Stimulated activated naive CD4-positive, alpha-beta T cell treated with Interleukin-2 at 50 U/mL for 16 hours (primary cell): Measurements from ENCODE around the gene DYRK3.

Experiments used
- DNase-seq: peaks from one replicate; lab custom pipeline; 2025; lab: John Stamatoyannopoulos, UW

Gene DYRK3

DNA sequence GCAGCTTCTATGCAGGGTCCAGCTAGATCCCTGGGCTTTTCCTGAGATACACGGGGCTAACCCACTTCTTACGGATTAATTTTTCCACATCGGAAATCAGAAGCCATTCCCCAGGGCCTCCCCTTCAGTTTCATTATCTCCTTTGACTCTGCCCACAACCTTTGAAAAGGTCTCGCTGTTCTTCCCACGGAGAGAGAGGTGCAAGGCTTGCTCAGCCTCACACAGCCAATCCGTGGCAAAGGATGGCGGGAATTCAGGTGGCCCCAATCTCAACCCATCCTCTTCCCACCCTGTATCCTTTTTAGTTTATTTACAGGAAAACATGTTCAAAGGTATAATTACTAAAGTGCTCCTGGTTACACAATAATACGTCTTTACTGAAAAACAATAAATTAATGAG is 48.7 kb downstream of the DYRK3 start:
- no peak for DNase-seq

DNA sequence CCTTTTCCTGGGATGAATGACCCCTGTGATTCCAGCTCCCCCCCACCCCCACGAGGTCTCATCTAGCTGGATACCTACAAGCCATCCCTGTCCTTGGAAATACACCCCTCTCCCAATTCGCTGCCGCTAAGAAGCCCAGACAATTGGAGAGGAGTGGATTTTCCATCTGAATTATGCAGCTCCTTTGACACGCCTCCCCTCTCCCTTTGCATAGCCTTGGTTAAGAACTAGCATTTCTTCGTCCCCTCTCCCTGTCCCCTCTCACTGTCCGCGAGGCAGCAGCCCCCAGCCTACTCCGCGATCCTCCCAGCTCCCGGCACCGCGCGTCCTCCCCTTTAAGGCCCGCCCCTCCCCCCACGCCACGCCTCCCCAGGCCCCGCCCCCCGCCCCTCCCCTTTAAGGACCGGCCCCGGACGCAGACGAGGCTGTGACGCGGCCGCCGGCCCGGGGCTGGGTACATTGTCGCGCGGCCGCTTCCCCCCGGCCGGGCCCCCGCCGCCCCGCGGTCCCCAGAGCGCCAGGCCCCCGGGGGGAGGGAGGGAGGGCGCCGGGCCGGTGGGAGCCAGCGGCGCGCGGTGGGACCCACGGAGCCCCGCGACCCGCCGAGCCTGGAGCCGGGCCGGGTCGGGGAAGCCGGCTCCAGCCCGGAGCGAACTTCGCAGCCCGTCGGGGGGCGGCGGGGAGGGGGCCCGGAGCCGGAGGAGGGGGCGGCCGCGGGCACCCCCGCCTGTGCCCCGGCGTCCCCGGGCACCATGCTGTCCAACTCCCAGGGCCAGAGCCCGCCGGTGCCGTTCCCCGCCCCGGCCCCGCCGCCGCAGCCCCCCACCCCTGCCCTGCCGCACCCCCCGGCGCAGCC is 49.4 kb downstream of the DYRK3 start, which contains the start of gene MAPKAPK2:
MAPKAPK2 (plus strand) TSS at position 428 of the 856 bp plus-strand sequence; CDS start at position 753, 325 bp downstream.
- DNase-seq: peak; percentile 79

DNA sequence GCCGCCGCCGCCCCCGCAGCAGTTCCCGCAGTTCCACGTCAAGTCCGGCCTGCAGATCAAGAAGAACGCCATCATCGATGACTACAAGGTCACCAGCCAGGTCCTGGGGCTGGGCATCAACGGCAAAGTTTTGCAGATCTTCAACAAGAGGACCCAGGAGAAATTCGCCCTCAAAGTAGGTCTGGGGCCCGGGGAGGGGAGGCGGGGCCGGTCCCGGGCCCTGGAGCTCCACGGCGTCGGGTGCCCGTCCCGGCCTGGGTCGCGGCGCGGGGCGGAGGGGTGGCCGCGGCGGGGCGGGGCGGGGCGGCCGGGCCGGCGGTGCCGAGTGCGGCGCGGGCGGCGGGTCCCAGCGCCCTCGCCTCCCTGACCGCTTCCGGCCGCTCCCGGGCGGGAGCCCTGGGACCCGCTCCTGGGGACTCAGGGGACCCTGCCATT is 50.0 kb downstream of the DYRK3 start:
- peak; percentile 37 for DNase-seq

DNA sequence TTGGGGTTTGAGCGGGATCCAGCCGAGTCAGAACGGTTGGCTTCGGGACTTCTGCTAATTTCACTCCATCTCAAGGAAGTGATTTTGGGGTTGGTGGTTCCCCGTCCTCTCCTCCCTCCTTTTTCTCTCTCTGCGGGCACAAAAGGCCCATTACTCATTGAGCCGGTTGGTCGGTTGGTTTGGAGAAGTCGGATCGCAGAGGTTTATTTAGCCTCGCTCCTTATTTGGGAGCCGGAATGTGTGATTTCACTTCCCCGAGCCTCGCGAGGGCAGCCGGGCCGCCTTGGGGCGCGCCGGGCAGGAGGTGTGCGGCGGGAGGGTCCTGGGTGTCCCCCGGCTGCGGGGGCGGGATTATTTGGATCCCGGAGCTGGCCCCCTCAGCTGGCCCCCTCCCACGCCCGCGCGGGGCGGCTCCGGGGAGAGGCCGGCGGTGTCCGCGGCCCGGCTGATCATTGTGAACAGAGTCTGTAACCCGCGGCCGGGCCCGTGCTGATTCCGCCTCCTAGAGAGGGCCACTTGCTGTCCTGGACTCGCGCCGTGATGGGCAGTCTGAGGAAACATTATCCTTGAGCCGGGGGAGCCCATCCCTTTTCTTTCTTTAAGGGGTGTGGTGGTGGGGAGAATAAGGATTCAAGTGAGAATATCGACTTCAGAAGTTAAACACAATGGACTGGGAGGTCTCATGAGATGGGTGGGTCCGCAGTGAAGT is 50.6 kb downstream of the DYRK3 start:
- DNase-seq: peak; percentile 49

DNA sequence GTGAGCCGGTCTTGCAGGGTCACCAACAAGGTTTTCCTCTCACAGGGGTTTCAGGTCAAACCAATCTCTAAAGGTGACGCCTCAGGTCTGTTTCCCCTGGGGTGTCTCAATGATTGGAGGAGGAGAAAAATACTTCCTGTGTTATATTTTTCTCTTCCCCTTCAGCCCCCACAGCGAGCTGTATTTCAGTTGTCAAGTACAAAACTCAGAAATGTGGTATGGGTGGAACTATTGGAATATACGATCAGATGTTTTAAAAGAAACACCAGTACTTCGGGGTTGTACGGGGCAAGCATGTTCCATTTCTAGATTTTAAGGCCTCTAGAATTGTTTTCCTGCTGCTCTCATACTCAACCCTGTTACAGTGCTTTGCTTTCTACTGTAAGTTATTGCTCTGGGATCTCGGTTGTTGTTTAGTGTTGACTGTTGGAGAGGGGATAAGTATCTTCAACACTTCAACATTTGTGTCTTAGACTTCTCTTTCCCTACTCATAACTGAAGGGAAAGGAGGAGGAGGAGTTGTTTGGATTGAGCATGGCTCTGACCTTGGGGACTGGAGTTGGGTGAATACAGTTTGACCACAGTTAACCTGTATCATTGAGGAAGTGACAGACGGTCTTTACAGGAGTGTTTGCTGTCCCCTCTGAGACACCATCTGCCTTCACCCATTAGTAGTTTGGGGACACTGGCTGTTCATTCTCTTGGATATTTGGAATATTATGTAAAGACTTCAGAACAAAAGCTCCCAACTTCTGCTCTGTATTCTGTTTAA is 51.3 kb downstream of the DYRK3 start:
- DNase-seq: no peak

DNA sequence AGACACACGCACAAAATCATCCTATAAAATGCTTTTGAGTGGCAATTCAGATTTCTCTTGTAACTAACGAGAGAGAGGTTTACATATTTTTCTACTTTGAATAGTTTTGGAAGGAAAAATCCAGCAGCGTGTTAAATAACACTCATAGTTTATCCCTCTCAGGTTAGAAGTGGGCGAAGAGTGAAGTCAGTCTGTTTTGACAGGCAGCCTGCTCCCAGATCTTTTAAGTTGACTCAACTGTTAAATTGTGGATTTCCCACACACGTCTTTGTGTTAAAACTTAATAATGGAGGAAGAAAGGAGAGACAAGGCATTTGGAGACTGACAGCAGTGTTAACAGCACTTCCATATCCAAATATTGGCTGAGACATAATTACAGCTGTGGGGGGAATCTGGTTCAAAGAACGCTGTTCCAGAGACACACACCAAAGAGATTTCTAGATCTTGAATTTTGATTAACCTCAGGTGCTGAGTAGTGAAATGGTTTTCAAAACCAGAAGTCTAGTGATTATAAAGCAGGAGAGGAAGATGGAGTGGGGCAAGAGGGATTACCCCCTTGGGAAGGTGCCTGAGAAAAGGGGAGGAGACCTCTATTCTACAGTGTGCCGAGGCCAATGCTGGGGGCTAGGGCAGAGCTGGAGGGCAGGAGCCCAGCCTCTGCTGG is 52.0 kb downstream of the DYRK3 start:
- DNase-seq: no peak

DNA sequence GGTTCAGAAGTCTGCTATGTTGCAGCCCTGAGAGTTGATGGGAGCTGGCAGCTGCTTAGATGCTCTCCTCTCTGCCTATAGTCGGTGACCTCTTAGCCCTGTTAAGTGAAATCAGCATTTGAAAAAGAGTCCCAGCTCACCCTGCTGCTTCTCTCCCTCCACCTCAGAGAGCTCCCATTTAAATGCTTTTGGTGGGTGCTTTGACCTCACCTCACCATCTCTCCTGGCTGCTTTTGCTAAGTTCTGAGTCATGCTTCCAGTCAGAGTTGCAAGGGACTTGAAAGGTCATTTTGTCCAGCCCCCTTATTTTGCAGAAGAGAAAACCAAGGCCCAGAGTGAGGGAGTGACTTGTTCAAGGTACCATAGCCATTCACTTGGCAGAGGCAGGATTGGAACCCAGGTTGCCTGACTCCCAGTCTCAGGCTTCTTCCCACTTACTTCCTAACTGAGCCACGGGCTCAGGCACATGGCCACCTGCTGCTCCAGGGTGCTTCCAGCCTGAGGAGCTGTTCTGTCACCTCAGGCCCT is 52.6 kb downstream of the DYRK3 start:
- DNase-seq: no peak

DNA sequence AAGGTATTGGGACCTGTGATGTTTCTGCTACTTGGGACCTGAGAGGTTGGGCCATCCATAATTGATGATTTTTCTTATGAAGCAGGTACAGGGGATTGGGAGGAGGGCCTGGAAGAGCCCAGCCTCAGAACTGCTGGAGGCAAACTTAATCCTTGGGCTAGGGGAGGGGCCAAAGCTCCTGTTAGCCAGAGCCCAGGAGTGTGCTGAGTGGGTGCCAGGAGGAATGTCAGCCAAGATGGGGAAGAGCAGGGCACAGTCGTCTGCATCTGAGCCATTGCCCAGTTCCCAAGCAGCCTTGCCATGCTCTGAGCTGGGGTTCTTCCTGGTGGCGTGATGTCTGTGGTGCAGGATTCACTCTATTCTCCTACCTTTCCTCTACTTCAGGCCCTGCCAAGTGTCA is 55.2 kb downstream of the DYRK3 start:
- DNase-seq: no peak

DNA sequence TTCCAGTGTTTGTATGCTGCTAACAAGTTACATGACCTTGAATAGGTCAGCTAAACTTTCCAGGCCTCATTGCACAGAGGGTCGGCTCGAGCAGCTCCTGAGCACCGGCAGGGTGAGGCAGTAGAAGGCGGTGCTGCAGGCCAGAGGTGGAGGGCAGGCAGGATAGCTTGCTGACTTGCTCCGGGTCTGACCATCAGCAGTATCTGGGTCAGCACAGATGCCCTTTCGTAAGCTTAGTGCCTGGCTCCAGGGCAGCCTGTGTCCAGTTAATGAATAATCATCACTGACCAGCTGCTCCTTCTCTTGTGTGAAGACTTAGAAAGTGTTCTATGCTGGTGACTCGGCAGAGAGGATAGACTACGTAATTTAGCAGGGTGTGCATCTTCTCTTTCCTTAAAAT is 56.3 kb downstream of the DYRK3 start:
- no peak for DNase-seq

DNA sequence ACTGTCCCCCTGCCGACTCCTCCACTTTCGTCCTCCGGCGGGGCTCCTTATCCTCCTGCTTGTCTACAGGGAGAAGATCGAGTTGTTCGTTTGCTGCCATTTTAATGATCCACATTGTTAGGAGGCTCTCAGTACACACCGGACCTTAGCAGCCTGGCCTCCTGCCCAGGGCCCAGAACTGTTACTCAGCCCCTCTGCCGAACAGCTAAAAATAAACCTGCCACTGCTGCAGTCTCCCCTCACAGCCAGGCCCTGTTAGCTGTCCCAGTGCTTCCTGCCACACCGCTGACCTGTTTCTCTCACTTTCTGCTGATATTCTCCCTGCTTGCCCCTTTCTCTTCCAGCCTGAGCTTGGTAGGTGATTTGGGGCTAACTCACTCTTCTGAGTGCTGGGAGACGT is 57.7 kb downstream of the DYRK3 start:
- no peak for DNase-seq

DNA sequence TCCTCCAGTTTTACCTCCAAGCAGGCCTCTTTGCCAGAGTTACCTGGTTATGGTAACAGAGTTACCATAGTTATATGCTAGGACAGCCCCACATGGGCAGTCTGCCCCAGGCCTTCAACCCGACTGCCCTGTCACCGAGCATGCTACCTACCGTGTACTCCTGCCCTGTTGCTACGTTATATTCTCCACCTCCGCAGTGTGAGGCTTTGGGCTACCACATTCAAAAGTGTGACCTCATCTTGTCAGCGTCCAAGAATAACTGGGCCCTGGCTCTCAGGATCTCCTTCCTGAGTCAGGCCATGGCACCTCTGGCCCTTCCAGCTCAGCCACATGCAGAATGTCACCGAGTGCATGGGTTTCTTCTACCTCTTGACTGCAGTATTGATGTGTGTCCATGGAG is 58.3 kb downstream of the DYRK3 start:
- DNase-seq: no peak

DNA sequence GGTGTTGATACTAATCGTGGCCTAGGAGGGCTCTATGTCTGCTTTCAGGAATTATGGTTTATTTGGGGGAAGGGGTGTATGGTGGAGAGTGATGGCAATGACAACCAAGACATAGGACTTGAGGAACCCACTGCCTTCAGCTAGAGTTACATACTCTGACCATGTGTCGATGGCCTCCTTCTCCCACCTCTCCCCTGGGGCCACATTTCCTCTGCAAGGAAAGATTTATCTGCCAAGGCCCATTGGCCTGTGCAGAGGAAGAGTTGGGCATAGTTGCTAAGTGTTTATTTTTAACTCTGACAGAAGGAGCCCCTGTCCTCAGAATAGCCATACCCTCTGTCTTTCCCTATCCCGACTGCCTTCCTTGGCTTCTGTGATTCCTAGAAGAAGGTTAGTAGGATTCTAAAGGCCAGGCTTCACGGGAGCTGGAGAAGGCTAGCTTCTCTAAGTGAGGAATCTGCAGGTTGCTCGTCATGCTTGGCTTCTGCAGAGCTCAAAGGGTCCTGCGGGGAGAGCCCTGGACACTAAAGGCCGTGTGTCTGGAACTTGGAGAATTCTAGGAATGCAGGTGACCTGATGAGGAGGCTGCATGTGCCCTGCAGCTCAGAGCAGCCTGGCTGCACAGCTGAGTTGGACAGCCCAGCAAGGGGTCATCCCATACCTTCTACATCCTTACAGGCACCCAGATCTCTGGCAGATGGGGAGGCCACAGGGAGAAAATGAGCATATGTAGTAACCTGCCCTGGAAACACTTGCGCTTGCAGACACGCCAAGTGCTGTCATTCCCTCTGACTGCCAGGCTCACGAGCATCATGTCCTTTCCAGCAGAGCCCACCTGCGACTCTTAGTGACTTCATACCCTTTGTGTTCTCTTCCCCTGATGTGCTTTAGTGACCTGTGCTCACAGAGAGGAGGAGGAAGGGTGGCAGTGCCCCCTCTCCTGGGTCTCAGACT is 59.1 kb downstream of the DYRK3 start:
- no peak for DNase-seq

DNA sequence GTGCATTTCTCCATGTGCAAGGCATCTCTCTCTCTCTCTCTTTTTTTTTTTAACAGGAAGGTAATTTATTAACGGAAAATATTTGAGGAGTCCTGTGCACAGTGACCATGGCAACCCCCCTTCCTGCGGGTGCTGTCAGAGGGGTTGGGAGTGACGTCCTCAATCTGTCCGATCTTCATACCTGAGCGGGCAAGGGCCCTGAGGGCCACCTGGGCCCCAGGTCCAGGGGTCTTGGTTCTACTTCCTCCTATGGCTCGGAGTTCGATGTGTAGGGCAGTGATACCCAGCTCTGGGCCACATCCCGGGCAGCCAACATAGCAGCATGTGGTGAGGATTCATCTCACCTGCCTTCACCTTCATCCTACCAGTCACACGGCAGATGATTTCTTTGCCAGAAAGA is 60.4 kb downstream of the DYRK3 start:
- no peak for DNase-seq

DNA sequence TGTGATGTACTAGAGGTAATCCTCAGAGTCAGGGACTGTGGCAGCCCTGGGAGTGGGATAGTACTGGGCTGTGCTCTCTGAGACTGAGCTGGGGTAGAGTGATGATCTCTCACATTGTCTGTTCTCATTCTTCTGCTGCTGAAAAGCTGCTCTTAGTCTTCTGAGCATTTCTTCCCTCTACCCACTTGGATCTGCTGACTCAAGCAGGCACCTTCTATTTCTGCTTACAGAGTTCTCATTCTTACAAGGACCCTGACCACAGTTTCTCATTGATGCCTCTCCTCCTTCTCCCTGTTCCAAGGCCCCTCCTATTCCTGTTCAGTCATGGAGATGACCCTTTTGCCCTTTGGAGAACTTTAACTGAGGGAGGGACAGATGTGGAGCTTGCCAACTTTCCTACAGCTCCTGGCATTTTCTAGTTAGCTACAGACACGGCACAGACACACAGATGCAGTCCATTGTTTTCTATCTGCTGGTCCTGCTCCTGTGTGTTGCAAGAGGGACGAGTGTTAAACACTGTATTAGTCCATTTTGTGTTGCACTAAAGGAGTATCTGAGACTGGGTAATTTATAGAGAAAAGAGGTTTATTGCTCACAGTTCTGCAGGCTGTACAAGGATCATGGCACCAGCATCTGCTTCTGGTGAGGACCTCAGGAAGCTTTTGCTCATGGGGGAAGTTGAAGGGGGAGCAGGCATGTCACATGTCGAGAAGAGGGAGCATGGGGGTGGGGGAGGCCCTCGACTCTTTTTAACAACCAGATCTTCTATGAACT is 61.7 kb downstream of the DYRK3 start:
- no peak for DNase-seq

DNA sequence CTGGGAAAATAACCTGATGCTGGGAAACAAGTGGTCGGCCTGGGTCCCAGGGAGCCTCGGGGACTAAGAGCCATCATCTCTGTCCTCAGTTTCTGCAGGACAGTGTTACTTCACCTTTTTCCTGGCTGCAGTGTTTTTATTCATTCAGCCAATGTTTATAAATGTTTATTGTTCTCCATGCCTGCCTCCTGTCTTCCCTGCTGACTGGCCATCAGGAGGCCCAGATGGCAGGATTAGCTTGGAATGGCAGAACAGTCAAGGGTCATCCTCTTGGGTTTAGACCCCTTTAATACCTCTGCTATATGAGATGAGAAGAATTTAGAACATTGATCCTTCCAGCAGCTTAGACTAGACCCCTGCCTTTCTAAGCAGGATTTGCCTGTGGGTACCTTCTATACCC is 62.7 kb downstream of the DYRK3 start:
- DNase-seq: no peak
